Camera-type eye (tissue), 1 donor: Measurements from ENCODE around the gene GGCT. TPM values are rescaled to one million over a fixed set of nuclear protein-coding genes. Genes with fewer than 3 reads are reported as not detected.

Experiments
- total RNA-seq: library from RNA; depleted of rRNA; stranded (reverse); fragments of >200 nt; gene quantifications from one replicate; pipeline ENCODE4 v1.2.3, GENCODE V29; 2014

Gene GGCT, protein sequence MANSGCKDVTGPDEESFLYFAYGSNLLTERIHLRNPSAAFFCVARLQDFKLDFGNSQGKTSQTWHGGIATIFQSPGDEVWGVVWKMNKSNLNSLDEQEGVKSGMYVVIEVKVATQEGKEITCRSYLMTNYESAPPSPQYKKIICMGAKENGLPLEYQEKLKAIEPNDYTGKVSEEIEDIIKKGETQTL
- total RNA-seq = 21.2 TPM

DNA sequence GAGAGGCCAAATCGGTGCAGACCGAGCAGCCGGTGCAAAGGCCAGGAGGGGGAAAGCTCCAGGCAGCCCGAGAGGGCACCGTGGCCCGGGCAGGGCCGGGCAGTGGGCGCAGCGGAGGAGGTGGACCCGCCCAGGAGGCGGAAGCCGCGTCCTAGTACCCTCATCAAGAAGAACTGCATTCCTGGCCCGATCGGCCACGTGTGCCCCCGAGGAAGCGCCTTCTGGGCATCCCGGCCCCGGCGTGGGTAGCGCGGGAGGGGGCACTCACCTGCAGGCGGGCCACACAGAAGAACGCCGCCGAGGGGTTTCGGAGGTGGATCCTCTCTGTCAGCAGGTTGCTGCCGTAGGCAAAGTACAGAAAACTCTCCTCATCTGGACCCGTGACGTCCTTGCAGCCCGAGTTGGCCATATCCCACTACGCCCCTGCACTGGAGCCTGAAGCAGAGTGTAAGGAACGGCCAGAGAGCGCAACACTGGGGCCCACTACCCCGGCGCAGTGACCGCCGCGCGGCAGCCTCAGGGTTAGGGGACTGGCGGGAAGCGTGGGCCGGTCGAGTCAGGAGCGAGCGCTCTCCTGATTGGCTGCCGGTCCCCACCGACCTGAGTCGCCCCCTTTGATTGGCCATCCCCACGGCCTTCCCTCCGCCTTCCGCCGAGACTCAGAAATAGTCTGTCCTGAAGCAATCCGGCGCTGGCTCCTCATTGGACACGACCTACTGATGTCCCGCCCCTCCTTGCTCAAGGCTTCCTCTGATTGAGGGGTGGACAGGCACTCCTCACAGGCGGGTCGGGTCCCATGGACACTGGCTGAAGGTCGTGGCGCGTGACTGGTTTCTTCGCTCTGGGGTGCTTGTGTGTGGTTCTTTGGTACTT, at the start of gene GGCT:
Gene GGCT, minus strand, starts transcription at position 529 of the 873 bp plus-strand sequence. Its CDS starts 120 bp downstream, at position 409.

GRCh38 chr7:30478349-30479201, 26.1 kb downstream of the GGCT start, which contains the start of gene NOD1:
NOD1 (minus strand) TSS chr7:30478784; CDS start chr7:30456921, 21,863 bp downstream.

Other genes with a start within 250 kb of the GGCT start
- 35.3 TPM for gene ZNRF2, start 220.2 kb downstream of the GGCT start, total RNA-seq
- 10.6 TPM for gene NOD1, start 26.0 kb downstream of the GGCT start, total RNA-seq
- gene GARS1, start 90.0 kb upstream of the GGCT start, total RNA-seq = 74.7 TPM
- 0.60 TPM for gene CRHR2, start 177.6 kb upstream of the GGCT start, total RNA-seq
- 3.2 TPM for gene INMT, start 247.3 kb upstream of the GGCT start, total RNA-seq